ENCODE measurements around the gene ATP9B.
"Not testable (repeated sequence)": the region's sequence is repeated elsewhere in the genome, so short reads cannot be mapped to it uniquely, and the experiment has no call there.

Gene ATP9B

GRCh38 chr18:79372461-79372860 is 303.3 kb downstream of the ATP9B start:
- DNase-seq, result no peak

DNA sequence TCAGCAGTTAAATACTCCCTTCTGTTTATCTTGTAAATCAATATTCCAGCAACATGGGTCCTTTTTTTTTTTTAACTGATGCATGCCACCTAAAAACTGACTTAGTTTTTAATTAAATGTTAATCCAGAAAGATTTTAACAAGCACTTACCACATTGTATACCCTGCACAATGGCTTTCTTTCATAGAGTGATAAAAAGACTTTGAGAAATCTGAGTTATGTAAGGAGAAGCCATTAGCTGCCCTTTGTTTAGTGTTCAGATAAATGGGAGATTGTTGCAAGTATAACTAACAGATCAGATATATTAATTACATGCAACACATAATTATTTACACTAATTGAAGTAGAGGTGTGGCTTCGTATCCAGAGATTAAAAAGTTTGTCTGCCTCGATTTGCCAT is 303.8 kb downstream of the ATP9B start:
- DNase-seq, result no peak

DNA sequence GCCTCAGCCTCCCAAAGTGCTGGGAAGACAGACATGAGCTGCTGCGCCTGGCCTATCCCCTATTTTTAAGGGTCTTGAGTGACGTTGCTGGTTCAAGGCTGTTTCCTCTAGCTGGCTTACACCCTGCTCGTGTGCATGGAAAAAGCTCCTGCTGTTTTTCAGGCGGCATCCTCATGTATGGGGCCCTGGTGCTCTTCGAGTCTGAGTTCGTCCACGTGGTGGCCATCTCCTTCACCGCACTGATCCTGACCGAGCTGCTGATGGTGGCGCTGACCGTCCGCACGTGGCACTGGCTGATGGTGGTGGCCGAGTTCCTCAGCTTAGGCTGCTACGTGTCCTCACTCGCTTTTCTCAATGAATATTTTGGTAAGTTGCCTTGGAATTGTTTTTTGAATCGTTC is 304.5 kb downstream of the ATP9B start:
- no peak for DNase-seq

DNA sequence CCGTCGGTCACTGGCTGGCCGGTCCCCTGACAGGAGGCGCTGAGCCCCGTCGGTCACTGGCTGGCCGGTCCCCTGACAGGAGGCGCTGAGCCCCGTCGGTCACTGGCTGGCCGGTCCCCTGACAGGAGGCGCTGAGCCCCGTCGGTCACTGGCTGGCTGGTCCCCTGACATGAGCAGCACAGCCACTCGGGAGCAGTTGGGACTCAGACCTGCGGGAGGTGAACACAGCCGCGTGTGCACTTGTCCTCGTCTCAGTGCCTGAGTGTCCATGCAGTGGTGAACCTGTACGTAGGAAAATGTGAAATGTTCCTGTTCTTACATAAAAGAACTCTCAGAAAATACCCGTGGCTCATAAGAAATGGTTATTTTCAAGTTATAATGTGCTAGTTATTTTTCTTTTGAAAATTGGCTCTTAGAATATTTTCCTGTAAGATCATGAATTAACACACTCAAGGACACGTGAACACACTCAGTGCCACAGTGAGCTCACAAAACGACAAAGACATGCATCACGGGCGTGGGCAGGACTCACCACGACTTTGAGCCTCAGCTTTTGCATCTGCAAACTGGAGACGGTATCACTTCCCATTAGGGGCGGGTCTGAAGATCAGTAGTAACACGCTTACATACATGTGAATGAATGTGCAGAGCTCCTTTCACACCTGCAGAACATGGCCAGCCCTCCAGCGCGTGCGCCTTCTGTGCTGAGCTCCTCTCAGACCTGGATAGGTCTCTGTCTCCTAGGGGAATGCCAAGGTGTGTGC is 305.4 kb downstream of the ATP9B start:
- DNase-seq, result peak; percentile 40

DNA sequence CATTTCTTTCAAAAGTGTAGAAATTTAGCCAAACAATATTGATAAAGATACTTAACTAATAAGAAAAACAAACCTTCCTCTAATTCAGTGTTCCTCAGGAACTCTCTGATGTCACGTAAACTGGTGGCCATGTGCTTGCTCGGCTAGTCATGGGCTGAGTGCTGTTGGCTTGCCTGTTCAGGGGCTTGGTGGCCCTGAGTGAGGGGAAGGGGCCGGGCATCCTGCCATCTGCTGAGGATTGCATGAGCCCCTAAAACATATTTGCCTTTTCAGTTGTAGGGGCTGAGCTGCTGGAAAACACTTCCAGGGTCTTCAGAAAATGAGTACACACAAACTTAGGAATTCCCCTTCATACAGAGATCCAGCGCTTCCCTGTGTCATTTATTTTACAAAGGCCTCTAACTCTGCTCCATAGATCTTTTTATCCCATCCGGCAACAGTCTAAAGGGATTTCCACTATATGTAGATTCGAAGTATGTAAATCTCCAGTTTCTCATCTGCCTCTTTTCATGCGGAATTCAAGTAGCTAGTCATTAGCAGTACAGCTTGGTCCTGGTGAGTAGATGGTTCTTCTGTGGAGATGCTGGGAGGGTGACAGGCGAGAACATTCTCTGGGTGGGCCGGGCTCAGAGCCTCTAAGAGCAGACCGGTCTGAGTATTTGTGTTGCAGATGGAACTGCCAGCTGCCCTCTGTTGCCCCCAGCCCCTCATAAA is 306.4 kb downstream of the ATP9B start:
- no peak for DNase-seq

DNA sequence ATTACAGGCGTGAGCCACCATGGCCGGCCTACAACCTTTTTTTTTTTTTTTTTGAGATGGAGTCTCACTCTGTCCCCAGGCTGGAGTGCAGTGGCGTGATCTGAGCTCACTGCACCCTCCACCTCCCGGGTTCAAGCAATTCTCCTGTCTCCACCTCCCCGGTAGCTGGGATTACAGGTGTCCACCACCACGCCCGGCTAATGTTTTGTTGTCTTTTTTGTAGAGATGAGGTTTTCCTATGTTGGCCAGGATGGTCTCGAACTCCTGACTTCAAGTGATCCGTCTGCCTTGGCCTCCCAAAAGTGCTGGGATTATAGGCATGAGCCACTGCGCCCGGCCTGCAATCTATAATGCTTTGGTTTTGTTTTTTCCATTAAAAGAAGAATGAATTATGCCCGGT is 307.5 kb downstream of the ATP9B start:
- not testable (repeated sequence) for DNase-seq

GRCh38 chr18:79377187-79377891 is 308.1 kb downstream of the ATP9B start:
- no peak for DNase-seq

DNA sequence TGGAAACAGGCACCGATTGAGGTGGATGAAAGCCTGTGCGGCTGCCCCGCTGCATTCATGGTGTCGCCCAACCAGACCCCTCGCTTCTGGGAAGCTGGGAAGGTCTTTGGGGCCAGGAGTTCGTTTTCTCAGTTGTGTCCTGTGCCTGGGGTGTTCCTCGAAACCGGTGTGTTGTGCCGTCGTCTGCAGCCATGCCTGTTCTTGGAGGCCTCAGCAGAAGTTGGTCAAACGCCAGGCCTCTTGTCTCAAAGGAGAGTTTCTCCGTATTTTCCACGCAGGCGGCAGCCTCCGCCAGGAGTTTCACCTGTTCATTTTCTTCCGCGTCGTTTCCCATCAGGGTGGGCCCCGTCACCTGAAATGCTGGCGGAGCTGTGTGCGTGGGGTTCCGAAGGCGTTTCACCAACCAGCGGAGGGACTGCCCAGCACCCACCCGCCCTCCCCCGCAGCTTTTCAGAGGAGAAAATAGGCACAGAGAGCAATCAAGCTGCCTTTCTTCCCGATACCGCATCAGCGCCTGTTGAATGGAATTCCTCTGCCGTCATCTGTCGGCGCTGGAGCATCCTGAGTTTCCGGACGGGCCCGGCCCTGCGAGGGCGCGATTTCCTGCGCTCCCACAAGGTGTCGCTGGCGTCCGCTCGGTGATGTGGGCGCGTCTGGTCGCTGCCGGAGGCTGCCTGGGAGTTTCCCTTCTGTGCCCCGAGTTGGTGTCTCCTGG is 309.5 kb downstream of the ATP9B start:
- DNase-seq, result peak; percentile 81

DNA sequence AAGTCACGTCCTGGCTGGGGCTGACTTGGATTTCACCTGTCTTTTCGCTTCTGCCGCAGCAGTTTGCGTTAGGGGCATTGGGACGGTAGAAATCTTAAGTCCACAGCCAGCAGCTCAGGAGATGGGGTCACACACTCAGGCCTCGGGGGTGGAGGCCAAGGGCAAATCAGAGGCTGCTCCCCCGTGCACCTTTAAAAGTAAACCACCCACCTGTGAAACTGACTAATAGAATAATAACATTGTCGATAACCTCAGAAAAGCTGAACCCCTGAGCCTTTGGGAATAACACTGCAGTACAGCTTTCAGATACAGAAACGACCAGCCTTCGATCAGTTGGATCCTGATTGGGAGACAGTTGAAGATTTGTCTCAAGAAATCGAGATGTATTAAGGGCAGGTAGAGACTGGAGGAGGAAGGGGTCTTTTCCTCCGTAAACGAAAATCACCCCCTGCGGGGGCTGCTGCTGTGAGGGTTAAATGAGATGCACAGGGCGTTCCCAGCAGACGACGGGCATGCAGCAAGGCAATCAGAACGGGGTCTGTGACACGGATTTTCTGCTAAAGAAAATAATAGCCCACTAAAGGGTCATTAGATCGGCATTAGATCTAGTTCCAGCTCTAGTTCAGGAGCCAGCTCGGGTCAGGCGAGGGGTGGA is 310.2 kb downstream of the ATP9B start:
- DNase-seq, result no peak

DNA sequence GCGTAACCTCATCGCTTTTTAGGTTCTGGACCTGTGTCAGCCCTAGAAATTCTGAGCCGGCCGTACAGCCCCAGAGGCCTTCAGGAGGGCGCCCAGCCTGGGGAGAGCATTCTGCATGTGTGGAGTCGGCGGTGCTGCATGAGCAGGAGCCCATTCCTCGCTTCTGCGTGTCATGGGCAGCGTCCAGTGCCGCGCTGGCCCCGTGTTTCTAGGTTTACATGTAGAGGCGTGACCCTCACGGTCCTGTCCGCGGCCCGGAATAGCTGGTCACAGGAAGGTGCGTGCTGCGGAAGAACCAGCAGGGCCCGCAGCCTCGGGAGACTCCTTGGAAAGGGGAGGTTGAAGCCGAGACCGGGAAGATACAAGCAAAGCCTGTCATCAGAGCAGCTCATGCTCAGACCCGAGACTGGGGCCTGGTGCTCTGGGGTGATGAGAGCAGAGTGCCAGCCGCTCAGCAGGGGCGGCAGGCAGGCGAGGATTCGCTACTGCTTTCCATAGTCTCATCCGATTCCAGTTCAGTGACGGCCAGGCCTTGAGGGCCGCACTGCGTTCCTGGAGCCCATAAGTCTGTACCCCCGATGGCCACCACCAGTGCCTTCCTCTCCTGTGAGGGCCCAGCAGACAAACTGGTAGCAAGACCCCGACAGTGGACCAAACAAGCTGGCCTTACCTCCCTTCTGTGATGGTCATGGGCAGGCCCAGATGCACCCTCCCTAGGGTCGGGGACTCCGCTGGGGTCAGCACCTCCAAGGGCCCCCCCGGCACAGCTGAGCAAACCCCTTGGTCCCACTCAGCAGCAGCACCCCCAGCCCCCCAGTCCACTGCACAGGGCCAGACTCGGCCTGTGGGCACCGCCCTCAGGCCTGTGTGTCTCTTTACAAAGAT is 311.0 kb downstream of the ATP9B start:
- no peak for DNase-seq

DNA sequence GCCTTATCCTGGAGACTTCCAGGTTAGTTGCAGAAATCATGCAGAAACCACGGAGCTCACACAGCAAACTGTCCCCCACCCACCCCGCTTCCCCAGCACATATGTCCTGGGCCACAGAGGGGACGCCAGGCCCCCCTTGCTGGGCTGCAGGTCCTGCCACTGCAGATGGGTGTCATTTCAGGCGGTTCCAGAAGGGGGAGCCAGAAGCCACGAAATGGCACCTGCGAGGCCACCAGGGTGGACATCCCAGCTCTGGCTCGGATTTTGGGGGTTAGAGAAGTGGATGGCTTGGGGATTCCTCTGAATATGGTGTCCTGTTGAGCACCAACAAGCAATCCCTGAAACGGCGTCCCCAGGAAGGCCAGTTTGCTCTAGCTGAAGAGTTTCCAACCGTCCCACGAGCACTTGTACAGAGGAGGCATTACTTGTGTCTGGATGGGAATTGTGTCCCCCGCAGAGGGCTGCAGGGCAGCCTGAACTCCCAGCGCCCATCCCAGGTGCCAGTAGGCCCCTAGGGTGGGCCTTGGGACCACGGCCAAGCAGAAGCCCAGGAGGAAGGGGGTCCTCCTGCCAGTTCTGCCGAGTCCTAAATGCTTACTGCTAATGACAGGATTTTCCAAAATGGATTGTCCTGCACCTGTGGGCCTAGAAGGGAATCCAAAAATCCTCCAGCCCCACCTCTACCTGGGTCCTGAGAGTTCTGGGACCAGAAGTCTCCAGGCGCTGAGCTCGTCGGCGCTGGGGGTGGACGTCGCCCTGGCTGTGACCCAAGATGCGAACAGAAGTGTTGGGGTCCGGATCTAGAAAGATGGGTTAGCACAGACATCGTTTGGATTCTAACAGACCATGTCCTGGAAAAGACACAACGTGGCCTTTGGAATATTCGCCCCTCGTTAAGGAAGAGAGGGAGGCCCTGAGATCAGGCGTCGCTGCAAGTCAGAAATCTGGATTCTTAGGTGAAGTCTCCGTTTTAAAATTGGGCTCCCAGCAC is 311.9 kb downstream of the ATP9B start:
- DNase-seq, result peak; percentile 53

DNA sequence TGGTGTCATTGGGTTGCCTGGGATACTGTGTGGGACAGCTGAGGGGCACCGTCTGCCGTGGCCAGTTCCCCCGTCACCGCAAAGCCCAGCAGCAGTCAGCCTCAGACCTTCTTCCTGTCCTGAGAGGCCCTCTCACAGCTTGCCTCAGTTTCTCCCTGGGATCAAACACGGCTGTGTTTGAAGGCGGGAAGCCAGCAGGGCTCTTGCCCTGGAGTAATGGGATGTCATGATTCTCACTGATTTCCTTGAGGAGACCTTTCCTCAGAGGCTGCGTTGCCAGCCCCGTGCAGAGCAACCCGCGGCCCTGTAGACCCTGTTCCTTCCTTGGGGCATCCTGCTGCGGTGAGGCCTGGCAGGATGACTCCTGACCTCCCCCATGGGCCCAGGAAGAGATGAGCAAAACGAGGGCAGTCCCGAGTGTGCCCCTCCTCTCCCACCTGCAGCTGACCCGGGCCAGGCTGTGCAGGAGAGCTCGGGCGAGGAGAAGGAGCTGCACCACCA is 312.7 kb downstream of the ATP9B start:
- no peak for DNase-seq

GRCh38 chr18:79382681-79383387 is 313.6 kb downstream of the ATP9B start:
- no peak for DNase-seq

DNA sequence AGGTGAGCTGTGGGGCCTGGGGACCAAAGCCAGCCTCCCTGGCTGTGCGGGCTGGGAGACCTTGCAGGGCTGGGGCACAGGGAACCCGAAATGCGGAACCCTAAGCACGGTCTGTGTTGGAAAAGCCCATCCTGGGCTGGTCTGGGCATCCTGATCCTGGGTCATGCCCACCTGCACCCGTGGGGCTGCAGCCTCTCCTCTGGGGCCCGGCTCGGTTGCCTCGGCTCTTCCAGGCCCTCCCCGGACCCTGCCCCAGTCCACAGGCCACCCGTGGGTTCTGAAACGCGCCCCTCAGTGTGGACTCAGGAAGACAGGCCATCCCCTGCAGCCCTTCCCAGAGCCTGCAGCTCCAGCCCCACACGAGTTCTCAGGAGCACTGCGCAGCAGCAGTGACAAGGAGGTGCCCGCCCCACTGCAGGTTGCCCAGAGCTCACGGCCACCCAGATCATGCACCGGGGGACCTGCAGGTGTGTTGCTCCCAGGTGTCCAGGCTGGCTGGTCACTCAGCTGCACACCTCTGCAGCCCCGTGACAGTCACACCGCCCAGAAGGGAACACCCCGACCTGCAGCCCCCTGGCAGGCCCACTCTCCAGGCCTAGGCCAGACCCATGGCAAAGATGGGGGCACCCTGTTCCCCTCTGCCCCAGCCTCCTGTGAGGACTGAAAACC is 314.3 kb downstream of the ATP9B start:
- DNase-seq, result no peak

DNA sequence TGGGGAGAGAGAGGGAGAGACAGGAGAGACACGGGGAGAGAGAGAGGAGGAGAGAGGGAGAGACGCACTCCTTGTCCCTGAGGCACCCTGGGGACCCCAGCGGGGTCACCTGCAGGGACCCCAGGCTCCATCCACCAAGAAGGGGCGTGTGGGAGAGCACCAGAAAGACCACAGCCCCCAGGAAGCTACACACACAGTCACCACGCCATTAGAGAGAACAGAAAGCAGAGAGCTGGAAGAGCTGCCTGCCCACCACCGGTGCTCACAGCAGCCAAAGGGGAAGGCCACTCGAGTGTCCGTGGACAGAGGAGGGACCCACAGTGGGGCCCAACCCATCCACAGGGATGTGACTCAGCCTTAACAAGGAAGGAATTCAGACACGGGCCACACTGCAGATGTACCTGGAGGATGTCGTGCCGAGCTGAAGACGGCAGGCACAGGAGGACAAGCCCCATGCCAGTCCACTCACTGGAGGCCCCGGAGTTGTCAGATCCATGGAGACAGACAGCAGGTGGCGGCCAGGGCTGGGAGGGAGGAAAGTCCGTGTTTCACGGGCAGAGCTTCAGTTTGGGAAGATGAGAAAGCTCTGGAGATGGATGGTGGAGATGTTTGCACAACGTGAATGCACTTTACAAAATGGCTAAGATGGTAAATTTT is 315.1 kb downstream of the ATP9B start:
- DNase-seq, result no peak

DNA sequence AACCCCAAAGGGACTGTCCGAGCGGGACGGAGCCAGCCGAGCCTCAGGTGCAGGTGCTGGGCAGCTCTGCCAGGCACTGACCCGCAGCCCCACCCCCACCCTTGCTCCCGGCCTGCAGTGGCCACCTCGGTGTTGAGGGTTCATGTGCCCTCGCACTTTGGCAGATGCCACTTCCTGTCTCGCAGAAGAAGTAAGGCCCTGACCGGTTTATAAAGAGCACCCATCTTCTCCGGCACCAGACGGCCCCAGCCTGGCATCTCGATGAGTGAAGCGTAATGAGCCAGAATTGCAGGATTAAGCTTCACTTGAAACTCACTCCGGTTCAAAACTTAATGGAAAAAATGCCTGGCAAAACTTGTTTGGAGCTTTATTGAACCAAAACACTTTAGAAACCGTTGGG is 315.6 kb downstream of the ATP9B start:
- no peak for DNase-seq

DNA sequence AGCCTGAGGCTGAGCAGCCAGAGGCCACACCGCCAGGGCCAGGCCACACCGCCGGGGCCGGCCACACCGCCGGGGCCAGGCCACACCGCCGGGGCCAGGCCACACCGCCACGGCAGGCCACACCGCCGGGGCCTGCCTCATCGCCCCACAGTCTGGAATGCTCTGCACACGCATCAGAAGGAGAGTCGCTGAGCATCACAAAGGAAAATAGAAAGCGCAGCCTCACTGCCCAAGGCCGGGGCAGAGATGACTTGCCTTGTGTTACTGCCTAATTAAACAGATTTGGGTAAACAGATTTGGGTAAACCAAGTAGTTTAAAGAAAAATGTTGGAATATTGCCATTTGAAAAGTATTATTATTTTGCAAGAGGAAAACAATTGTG is 316.1 kb downstream of the ATP9B start:
- DNase-seq, result no peak

DNA sequence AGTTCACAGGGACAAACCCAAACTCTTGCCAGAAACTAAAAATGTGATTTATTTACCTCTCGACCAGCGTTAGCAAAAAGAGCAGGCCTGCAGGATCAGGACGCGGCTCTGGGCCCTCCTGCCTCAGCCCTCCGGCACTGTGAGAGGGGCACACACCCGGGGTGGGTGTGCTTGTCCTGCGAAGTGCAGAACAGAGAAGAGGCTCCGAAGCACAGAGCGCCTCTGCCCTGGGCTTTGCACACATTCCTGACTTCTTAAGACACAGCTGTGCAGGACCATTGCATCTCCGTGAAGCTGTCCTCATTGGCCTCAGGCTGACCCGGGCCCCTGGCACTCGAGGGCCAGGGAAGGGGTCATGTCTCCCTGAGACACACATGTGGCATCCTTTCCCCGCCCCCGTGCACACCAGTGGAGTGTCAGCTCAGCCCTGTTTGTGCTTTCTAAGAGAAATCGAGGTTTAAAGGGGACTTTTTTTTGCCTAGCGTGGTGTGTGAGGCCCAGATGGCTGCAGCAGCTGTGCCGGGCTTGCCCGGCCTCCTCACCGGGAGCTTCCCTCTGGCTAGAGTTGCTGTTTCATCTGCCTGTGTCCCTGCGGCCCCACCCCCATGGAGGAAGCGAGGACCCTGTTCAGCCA is 316.6 kb downstream of the ATP9B start:
- DNase-seq, result no peak
